ENCODE data around the gene KLHL17. TPM values are rescaled to one million over a fixed set of nuclear protein-coding genes. Genes with fewer than 3 reads are reported as not detected.

KLHL17 gene
- total and polyA plus RNA-seq, 9 of the 15 experiments (the other 6 are each of a cell fraction or from before 2014, with no cell fraction given): 0.14 to 84.8 (median 13.0) TPM

DNA sequence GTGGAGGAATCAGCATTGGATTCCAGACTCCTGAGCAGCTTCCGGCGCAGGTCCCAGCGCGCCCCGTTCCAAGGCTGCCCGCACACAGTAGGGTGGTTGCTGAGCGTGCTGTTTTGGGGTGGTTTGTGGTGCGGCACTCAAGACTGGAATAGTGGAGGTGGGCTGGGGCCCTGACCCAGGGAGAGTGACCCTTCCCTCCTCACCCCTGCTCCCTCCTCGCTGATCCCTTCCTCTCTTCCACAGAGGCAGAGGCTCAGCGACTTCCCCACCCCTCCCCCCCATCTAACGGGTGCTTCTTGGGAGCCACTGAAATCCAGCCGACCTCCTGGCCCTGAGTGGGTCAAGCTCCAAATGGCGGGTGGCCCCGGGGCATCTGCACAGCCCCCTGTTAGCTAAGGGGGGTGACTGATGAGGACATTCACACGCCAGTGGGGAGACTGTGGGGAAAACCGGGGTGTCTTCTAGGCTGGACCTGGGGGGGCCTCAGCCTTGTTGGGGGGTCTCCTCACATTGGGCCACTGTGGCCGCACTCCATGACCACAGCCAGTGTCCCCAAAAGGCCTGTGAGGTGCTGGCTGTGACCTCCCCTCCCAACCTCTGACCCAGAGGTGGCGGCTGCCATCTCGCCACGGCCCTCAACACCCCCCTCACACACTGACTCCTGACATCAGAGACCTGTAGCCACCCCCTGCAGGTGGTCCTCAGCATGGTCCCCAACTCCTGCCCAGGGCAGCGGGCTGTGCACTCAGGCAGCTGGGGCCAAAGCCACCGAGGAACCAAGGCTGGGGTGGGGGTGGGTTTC is 43.4 kb downstream of the KLHL17 start (continued):
- TF ChIP-seq, protein P1, sequence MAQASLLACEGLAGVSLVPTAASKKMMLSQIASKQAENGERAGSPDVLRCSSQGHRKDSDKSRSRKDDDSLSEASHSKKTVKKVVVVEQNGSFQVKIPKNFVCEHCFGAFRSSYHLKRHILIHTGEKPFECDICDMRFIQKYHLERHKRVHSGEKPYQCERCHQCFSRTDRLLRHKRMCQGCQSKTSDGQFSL (CRISPR knock-in tag; IDR thresholded peaks at IDR 0.05): peak; percentile 29; the same call in 1 of the 2 replicates
- TF ChIP-seq, protein P1 (tag; IDR thresholded peaks at IDR 0.05): no peak

DNA sequence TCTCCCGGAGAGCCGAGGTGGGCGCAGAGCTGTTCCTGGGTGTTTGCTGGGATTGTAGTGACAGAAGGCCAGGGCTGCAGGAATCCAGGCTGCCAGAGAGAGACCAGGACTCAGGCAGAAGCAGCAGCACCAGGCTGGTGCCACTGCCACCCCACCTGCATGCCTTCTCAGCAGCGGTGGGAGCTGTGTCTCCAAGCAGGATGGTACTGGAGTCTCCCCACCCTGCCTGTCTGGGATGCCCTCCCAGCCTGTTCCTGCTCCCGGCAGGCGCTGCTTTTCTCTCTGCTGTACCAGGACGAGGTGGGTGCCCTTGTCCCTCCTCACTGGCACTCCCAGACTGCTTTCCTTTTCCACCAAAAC is 44.0 kb downstream of the KLHL17 start:
- FAIRE-seq (no peak), DNase-seq (ENCODE audit: extremely low read depth in 1 of 4, low spot score in 3 of 4) (peak in 1 of 4 experiments; percentile 4), ATAC-seq (no peak)
- Histone ChIP-seq H3K4me1 (replicated peaks in 1 of 2; ENCODE audit: control insufficient read depth in 2 of 2, insufficient read depth in 2 of 2, low read length in 2 of 2) (peaks cover 39 to 72% of the 10 kb centered on the region in 2 experiments), H3K4me2 (ENCODE audit: insufficient read depth, low read length) (peak overlapping the region; percentile 61; the same call in 1 of the 2 replicates), H3K27ac (ENCODE audit: extremely low read depth, low read depth, low read length) (no peak overlapping the region), H2AFZ (ENCODE audit: low read depth, low read length) (no peak overlapping the region), H3K9me3 (replicated peaks; ENCODE audit: control insufficient read depth, insufficient read depth, low read depth, low read length) (no peaks in the 10 kb centered on the region; the same call in none of the 2 replicates), H3K27me3 (ENCODE audit: control insufficient read depth in 2 of 2, insufficient read depth in 2 of 2, low read length in 2 of 2) (no peaks in the 10 kb centered on the region), H3K9me1 (ENCODE audit: control insufficient read depth, insufficient read depth, low read length) (no peaks in the 10 kb centered on the region), H3K79me2 (ENCODE audit: control insufficient read depth, insufficient read depth, low read length) (peaks cover 13% of the 10 kb centered on the region; the same call in 2 of the 3 replicates), H3K36me3 (ENCODE audit: control insufficient read depth, insufficient read depth, low read length) (no peaks in the 10 kb centered on the region), H3K9ac (ENCODE audit: insufficient read depth in 1 of 2, low read depth in 2 of 2, low read length in 2 of 2) (peak overlapping the region in 1 of 2 experiments; percentile 90; a peak in 2 of 4 replicates), H3K4me3 (no peak overlapping the region), H4K20me1 (replicated peaks; ENCODE audit: control insufficient read depth, insufficient read depth, low read length) (0 out of 2 replicates have a peak, but pooled peaks cover 4% of the 10 kb centered on the region)
- CTCF ChIA-PET (ENCODE audit: low intra/inter-chr PET ratio): no interaction called here
- no TSS peak for BruUV-seq (replicated peaks)
- no peak for TF ChIP-seq MAFK (IDR thresholded peaks at IDR 0.05; ENCODE audit: low read length)
- TF ChIP-seq FOXP1 (CRISPR knock-in tag; IDR thresholded peaks at IDR 0.05): peak; percentile 31; the same call in 1 of the 2 replicates
- TF ChIP-seq ARHGAP35 (IDR thresholded peaks at IDR 0.05; ENCODE audit: partially characterized antibody): no peak
- TF ChIP-seq SAP30 (IDR thresholded peaks at IDR 0.05; ENCODE audit: borderline replicate concordance, insufficient read depth, low read depth, low read length, poor library complexity, severe bottlenecking): no peak
- no peak for TF ChIP-seq PRMT5 (CRISPR knock-in tag; IDR thresholded peaks at IDR 0.05)
- TF ChIP-seq, protein P2, sequence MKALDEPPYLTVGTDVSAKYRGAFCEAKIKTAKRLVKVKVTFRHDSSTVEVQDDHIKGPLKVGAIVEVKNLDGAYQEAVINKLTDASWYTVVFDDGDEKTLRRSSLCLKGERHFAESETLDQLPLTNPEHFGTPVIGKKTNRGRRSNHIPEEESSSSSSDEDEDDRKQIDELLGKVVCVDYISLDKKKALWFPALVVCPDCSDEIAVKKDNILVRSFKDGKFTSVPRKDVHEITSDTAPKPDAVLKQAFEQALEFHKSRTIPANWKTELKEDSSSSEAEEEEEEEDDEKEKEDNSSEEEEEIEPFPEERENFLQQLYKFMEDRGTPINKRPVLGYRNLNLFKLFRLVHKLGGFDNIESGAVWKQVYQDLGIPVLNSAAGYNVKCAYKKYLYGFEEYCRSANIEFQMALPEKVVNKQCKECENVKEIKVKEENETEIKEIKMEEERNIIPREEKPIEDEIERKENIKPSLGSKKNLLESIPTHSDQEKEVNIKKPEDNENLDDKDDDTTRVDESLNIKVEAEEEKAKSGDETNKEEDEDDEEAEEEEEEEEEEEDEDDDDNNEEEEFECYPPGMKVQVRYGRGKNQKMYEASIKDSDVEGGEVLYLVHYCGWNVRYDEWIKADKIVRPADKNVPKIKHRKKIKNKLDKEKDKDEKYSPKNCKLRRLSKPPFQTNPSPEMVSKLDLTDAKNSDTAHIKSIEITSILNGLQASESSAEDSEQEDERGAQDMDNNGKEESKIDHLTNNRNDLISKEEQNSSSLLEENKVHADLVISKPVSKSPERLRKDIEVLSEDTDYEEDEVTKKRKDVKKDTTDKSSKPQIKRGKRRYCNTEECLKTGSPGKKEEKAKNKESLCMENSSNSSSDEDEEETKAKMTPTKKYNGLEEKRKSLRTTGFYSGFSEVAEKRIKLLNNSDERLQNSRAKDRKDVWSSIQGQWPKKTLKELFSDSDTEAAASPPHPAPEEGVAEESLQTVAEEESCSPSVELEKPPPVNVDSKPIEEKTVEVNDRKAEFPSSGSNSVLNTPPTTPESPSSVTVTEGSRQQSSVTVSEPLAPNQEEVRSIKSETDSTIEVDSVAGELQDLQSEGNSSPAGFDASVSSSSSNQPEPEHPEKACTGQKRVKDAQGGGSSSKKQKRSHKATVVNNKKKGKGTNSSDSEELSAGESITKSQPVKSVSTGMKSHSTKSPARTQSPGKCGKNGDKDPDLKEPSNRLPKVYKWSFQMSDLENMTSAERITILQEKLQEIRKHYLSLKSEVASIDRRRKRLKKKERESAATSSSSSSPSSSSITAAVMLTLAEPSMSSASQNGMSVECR (CRISPR knock-in tag; IDR thresholded peaks at IDR 0.05): 0 out of 2 replicates have a peak, but pooled peaks have one; percentile 16
- TF ChIP-seq MYC (IDR thresholded peaks at IDR 0.05; ENCODE audit: low read depth, low read length): no peak
- TF ChIP-seq MYC (CRISPR knock-in tag; IDR thresholded peaks at IDR 0.05; ENCODE audit: borderline replicate concordance, low read depth): no peak
- no peak for TF ChIP-seq ZNF316 (IDR thresholded peaks at IDR 0.05)
- TF ChIP-seq PHF8 (IDR thresholded peaks at IDR 0.05; ENCODE audit: borderline replicate concordance, low read length): no peak
- no peak for TF ChIP-seq JUNB (CRISPR knock-in tag; conservative IDR thresholded peaks at IDR 0.05)
- POLR2A ChIA-PET: interaction anchor here (2.6 kb wide), 1 partner anchor 9 kb away, joined by 9 read pairs; the partner anchor contains the start of gene ISG15
- WGBS (ENCODE audit: insufficient coverage, low coverage, missing lambda C conversion rate): 60% methylated on average over 5 of the region's 7 CpGs
- intact Hi-C loops (cut with micrococcal nuclease) (loop anchor here (5.0 kb wide), 1 partner anchor 58 kb away; no protein-coding TSS in a partner anchor), in situ Hi-C loops (cut with MboI) (no loop called here)
